ENCODE results near the gene GFPT1.
"Not testable (repeated sequence)": the region's sequence is repeated elsewhere in the genome, so short reads cannot be mapped to it uniquely, and the experiment has no call there.

GFPT1 gene

GRCh38 chr2:69386789-69387734 is at the start of gene GFPT1:
Gene GFPT1 (minus strand): TSS chr2:69387227. CDS start chr2:69387071, 156 bp downstream.
- intact Hi-C loops (cut with DNase I), result loop anchor here (5.0 kb wide), 2 partner anchors 50 to 255 kb away; partner anchors contain the start of genes AAK1 and NFU1
- DNase-seq, result peak; percentile 82 to 97 (median 93)

DNA sequence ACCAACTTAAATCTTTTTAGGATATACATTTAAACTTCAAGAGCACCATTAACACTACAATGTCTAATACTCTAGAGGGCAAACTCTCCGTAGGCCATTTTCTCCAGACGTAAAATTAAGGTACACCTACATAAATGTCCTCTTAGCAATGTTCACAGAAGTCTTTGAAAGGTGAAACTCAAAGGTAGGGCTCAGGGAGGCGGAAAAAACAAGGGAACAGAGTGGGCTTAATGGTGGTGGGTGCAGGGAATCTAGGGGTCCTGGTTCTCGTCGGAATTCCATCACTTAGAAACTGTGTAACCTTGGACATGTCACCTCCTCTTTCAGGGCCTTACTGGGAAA is 49.5 kb upstream of the GFPT1 start:
- intact Hi-C loops (cut with DNase I), result loop anchor here (5.0 kb wide), 1 partner anchor 49 kb away; the partner anchor contains the start of gene GFPT1
- DNase-seq, result peak in 2 of 42 donors; percentile 7 to 14

- no peak for DNase-seq
- intact Hi-C loops (cut with DNase I), result loop anchor here (5.0 kb wide), 1 partner anchor 47 kb away; the partner anchor contains the start of gene GFPT1
These were observed 47.7 kb upstream of the GFPT1 start for GRCh38 chr2:69434753-69435152.

DNA sequence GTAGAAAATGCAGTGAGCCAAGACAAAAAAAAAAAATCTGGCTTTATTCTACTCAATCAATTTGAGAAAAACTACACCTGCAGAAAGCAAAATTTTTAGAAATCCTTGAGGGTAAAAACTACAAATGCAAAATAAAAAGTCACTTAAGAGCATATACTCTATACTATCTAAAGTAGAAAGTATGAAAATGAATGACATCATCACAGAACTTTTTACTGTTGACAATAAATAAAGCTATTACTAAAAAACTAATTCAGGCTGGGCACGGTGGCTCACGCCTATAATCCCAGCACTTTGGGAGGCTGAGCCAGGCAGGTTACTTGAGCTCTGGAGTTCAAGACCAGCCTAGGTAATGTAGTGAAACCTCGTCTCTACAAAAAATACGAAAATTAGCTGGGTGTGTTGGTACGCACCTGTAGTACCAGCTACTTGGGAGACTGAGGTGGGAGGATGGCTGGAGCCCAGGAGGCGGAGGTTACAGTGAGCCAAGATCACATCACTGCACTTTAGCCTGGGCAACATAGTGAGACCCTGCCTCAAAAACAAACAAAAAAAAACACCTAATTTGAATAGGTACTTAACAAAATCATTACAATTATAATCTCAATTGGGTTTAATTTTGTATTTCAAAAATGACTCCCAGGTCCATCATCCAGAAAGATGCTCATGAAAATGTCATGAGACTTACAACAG is 42.6 kb upstream of the GFPT1 start:
- intact Hi-C loops (cut with DNase I), result no loop called here
- no peak for DNase-seq

DNA sequence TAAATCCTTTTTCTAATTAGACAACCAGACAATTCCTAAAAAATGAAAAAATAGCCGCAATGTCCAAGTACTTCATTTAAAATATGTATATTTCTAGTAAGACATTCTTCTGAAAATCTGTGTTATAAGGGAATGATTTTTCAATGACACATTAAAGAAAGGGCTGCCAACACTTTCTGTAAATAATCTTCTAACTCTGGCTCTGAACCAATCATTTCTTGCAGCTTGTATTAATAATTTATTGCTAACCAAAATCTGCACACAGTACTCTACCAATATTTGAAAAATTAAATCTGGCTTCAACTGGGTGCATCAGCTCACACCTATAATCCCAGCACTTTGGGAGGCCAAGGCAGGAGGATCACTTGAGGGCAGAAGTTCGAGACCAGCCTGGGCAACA is 42.0 kb upstream of the GFPT1 start:
- intact Hi-C loops (cut with DNase I), result no loop called here
- DNase-seq, result no peak

DNA sequence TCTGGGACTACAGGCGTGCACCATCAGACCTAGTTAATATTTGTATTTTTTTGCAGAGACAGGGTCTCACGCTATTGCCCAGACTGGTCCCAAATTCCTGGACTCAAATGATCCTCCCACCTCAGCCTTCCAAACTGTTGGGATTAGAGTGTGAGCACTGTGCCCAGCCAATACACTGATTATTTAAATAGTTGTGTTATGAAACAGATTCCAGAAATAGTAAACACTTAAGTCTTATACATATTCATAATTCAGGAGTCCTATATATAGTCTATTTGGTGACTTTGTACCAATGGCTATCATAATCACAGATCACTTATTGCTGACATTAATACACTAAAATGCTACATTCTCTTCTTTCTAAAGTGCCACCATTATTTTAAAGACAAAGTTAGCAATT is 37.4 kb upstream of the GFPT1 start:
- intact Hi-C loops (cut with DNase I), result no loop called here

GRCh38 chr2:69422198-69422597 is 35.2 kb upstream of the GFPT1 start:
- intact Hi-C loops (cut with DNase I), result no loop called here
- DNase-seq, result no peak

More for the DNA sequence above, 37.4 kb upstream of the GFPT1 start:
- no peak for DNase-seq

DNA sequence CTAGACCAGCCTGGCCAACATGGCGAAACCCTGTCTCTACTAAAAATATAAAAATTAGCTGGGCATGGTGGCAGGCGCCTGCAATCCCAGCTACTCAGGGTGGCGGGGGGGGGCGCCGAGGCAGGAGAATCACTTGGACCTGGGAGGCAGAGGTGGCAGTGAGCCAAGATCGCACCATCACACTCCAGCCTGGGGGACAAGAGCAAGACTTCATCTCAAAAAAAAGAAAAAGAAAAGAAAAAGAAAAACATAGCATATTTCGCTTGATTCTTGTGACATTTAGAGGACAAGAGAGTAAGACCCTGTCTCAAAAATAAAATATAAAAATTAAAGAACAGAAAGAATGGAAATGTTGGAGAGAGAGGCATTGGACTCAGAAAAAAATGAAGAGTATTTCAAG is 32.1 kb upstream of the GFPT1 start:
- intact Hi-C loops (cut with DNase I); DNase-seq: not testable (repeated sequence)

GRCh38 chr2:69416147-69416546 is 29.1 kb upstream of the GFPT1 start:
- intact Hi-C loops (cut with DNase I), result no loop called here
- no peak for DNase-seq

DNA sequence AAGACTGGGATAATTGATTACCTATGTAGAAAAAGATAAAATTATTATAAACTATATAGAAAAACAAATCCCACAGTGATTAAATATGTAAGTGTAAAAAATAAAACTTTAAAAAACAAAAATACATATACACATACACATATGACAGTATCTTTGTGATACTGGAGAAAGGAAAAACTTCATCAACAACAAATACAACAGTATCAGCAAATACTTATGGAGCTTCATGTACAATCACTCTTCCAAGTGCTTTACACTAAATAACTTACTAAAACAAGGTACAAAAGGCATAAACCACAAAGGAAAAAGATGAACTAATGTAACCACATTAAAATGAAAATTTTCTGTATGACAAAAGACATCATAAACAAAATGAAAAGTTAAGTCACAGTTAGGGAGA is 24.1 kb upstream of the GFPT1 start:
- DNase-seq, result no peak
- intact Hi-C loops (cut with DNase I), result no loop called here

GRCh38 chr2:69405306-69405705 is 18.3 kb upstream of the GFPT1 start:
- no peak for DNase-seq
- intact Hi-C loops (cut with DNase I), result no loop called here

GRCh38 chr2:69400121-69400520 is 13.1 kb upstream of the GFPT1 start:
- DNase-seq, result no peak
- intact Hi-C loops (cut with DNase I), result no loop called here

- DNase-seq, result no peak
- intact Hi-C loops (cut with DNase I), result no loop called here
These were observed 10.2 kb upstream of the GFPT1 start for GRCh38 chr2:69397234-69397633.

GRCh38 chr2:69395866-69396265 is 8.8 kb upstream of the GFPT1 start:
- intact Hi-C loops (cut with DNase I), result no loop called here
- DNase-seq, result no peak

DNA sequence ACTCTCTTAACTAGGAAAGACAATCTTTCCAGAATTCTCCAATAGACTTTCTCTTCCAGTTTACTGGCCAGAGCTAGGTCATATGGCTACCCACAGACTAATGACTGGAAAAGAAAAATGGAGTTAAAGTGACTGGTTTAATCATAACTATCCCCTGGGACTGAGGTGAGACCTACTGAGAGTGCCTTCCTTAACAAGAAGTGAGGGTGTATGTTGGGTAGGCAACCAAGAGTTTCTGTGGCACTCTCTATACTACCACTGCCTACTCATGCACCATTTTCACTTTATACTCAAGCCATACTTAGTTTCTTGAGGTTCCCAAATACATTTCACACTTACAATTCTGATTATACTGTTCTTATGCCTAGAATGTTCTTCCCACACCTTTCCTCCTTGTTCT is 6.9 kb upstream of the GFPT1 start:
- no peak for DNase-seq
- intact Hi-C loops (cut with DNase I), result no loop called here

DNA sequence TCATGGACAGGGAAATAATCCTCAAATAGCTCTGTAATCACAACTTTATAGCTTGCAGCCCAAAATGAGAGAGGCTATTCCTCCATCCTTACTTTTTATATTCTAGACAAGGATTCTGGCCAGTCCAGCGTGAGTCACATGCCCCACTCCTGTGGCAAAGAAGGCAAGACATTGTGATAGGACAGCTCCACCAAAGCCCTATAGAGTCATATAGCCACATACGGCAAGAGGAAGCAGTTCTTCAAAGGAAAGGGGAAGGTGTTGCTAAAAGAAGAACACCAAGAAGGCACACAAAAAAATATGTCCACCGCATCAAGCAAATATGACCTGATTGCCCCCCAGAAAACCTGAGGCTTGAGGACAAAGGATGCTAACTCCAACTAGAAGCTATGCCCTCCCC is 3.4 kb upstream of the GFPT1 start:
- DNase-seq, result no peak
- intact Hi-C loops (cut with DNase I), result no loop called here

DNA sequence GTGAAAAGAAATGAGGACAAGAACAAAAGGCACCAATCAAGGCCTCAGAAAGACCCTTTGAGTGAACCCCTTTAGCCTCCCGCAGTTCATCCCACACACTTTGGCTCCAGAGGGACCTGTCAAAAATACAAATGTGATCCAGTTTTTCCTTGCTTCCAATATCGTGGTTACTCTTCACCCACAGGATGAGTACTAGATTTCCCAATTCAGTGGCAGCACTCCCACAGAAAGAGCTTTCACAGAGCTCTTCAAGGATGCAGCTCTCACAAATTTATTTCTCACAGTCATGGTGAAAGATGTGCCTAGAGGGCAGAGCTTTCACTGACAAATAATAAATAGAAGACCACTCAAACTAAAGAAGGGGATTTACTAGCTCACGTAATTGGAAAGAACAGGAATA is 3.0 kb upstream of the GFPT1 start:
- intact Hi-C loops (cut with DNase I), result no loop called here
- peak in 9 of 42 donors; percentile 9 to 63 (median 24) for DNase-seq

DNA sequence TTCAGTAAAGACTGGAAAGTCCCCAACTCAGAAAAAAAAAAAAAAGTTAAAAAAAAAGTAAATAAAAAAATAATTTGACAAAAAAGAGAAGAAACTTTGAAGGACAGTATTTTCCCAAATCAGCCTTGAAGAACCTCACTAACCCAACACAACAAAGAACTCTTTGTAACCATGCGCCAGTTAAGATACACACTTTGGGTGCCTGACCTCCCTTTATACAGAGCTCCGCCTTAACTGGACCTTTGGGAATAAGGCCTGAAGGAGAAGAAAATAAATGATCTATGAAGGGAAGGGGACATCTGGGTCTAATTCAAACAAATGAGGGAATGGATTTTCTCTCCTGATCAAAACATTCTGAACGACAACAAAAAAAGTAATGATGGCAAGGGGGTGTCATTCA is 2.2 kb upstream of the GFPT1 start:
- no peak for DNase-seq
- intact Hi-C loops (cut with DNase I), result loop anchor here (5.0 kb wide), 2 partner anchors 48 to 253 kb away; partner anchors contain the start of genes AAK1 and NFU1

- peak in 1 of 42 donors; percentile 2 for DNase-seq
- intact Hi-C loops (cut with DNase I), result loop anchor here (5.0 kb wide), 2 partner anchors 49 to 254 kb away; partner anchors contain the start of genes AAK1 and NFU1
These were observed 899 bp upstream of the GFPT1 start for GRCh38 chr2:69387770-69388481.

Data from head of caudate nucleus (tissue), 42 donors.